IMR-90 (cell line): ENCODE results near the gene KCNK7. TPM values are rescaled to one million over a fixed set of nuclear protein-coding genes. Genes with fewer than 3 reads are reported as not detected.

Experiments
- ATAC-seq: fragments of 200-7000 bp; cut with Tn5 transposase; 2 replicates; pipeline ENCODE4 v1.9.1; 2020; ENCODE audit warnings: low read depth, mild to moderate bottlenecking, moderate library complexity
- BruUV-seq: library from RNA; stranded (reverse); fragments of 400-500 nt; replicated peaks from 2 replicates; lab custom pipeline; 2021; lab: Mats Ljungman, UMichigan
- CTCF ChIA-PET: fragments of 300-600 bp; formaldehyde crosslinking; extraction: SDS; loops from one replicate; lab custom pipeline; 2021; ENCODE audit warnings: antibody characterized with exemption; lab: Yijun Ruan, JAX
- POLR2A ChIA-PET: fragments of 300-600 bp; sonication (Branson Sonifier 250); formaldehyde crosslinking; loops from one replicate; lab custom pipeline; 2022; ENCODE audit warnings: antibody characterized with exemption; ENCODE audit not compliant: unreplicated experiment; lab: Charles Lee
- DNase-seq: peaks from one replicate; pipeline ENCODE4 v3.0.0; 2013
- H2AFZ ChIP-seq: replicated peaks from 2 replicates; pipeline ENCODE3; 2013; ENCODE audit warnings: low read length, mild to moderate bottlenecking; ENCODE audit not compliant: poor library complexity
- H2AK5ac ChIP-seq: 2 replicates; pipeline ENCODE4 v1.6.1; 2013; ENCODE audit warnings: low read depth, low read length, inconsistent platforms
- H2AK9ac ChIP-seq: replicated peaks from 2 replicates; pipeline ENCODE3; 2013; ENCODE audit warnings: mild to moderate bottlenecking, low read depth, low read length, moderate library complexity; ENCODE audit not compliant: poor library complexity
- H2BK120ac ChIP-seq: 2 replicates; pipeline ENCODE4 v1.6.1; 2013; ENCODE audit warnings: low read depth, low read length, inconsistent platforms
- H2BK15ac ChIP-seq: 3 replicates; pipeline ENCODE4 v1.6.1; 2013; ENCODE audit warnings: low read depth, low read length, inconsistent platforms
- H2BK20ac ChIP-seq: 2 replicates; pipeline ENCODE4 v1.6.1; 2013; ENCODE audit warnings: low read depth, mild to moderate bottlenecking, inconsistent platforms, low read length, moderate library complexity
- H2BK5ac ChIP-seq: 2 replicates; pipeline ENCODE4 v1.6.1; 2013; ENCODE audit warnings: mild to moderate bottlenecking, low read depth, low read length, inconsistent platforms; ENCODE audit not compliant: poor library complexity, severe bottlenecking
- H3K14ac ChIP-seq: replicated peaks from 2 replicates; pipeline ENCODE4 v1.6.1; 2013; ENCODE audit warnings: low read depth, low read length, inconsistent platforms
- H3K18ac ChIP-seq: 2 replicates; pipeline ENCODE4 v1.6.1; 2013; ENCODE audit warnings: low read depth, low read length, control low read depth
- H3K23ac ChIP-seq: 2 replicates; pipeline ENCODE4 v1.6.1; 2013; ENCODE audit warnings: low read depth, low read length, inconsistent platforms
- H3K27ac ChIP-seq: 2 replicates; pipeline ENCODE4 v1.5.1; 2013; ENCODE audit warnings: mild to moderate bottlenecking, control low read depth, low read length; ENCODE audit not compliant: insufficient read depth
- H3K27me3 ChIP-seq: 2 replicates; pipeline ENCODE4 v1.6.1; 2013; ENCODE audit warnings: low read length; ENCODE audit not compliant: control insufficient read depth, insufficient read depth
- H3K36me3 ChIP-seq: 2 replicates; pipeline ENCODE4 v1.6.1; 2013; ENCODE audit warnings: low read length, mixed read lengths; ENCODE audit not compliant: control insufficient read depth, insufficient read depth
- H3K4ac ChIP-seq: 2 replicates; pipeline ENCODE4 v1.6.1; 2013; ENCODE audit warnings: low read depth, low read length, inconsistent platforms
- H3K4me1 ChIP-seq: 2 replicates; pipeline ENCODE4 v1.6.1; 2013; ENCODE audit warnings: low read length, mixed read lengths; ENCODE audit not compliant: control insufficient read depth, insufficient read depth
- H3K4me2 ChIP-seq: 2 replicates; pipeline ENCODE4 v1.6.1; 2013; ENCODE audit warnings: low read depth, mild to moderate bottlenecking, control low read depth, low read length, moderate library complexity
- H3K4me3 ChIP-seq: 2 replicates; pipeline ENCODE4 v1.5.1; 2013; ENCODE audit warnings: low read depth, mild to moderate bottlenecking, control low read depth, low read length, moderate library complexity; ENCODE audit not compliant: insufficient read depth
- H3K56ac ChIP-seq: 2 replicates; pipeline ENCODE4 v1.6.1; 2013; ENCODE audit warnings: low read length, inconsistent platforms; ENCODE audit not compliant: insufficient read depth; ENCODE audit errors: extremely low read depth
- H3K79me1 ChIP-seq, 2 experiments: 2 replicates each; pipeline ENCODE4 v1.6.1; 2013; ENCODE audit warnings: low read length in 2 of 2, inconsistent platforms in 1 of 2, low read depth in 1 of 2
- H3K9ac ChIP-seq: 2 replicates; pipeline ENCODE4 v1.6.1; 2013; ENCODE audit warnings: low read depth, low read length, control low read depth
- H3K9me1 ChIP-seq: 2 replicates; pipeline ENCODE4 v1.6.1; 2013; ENCODE audit warnings: low read length, inconsistent platforms; ENCODE audit not compliant: insufficient read depth
- H3K9me3 ChIP-seq: 2 replicates; pipeline ENCODE4 v1.6.1; 2013; ENCODE audit warnings: low read length; ENCODE audit not compliant: control insufficient read depth, insufficient read depth
- H4K20me1 ChIP-seq: 2 replicates; pipeline ENCODE4 v1.6.1; 2013; ENCODE audit warnings: low read length, inconsistent platforms; ENCODE audit not compliant: insufficient read depth
- H4K5ac ChIP-seq: 2 replicates; pipeline ENCODE4 v1.6.1; 2013; ENCODE audit warnings: mild to moderate bottlenecking, low read depth, low read length, control low read depth
- H4K8ac ChIP-seq, 2 experiments: 2 replicates each; pipeline ENCODE4 v1.6.1; 2013; ENCODE audit warnings: low read depth in 2 of 2, low read length in 2 of 2, control low read depth in 1 of 2, inconsistent platforms in 1 of 2
- H4K91ac ChIP-seq: 2 replicates; pipeline ENCODE4 v1.6.1; 2013; ENCODE audit warnings: low read depth, low read length, inconsistent platforms; ENCODE audit not compliant: insufficient read depth
- CTCF ChIP-seq: conservative IDR thresholded peaks from 2 replicates; pipeline ENCODE4 v1.5.1; 2012; ENCODE audit warnings: mild to moderate bottlenecking, low read depth, low read length, improper control_type of control experiment
- RAD21 ChIP-seq: IDR thresholded peaks from 2 replicates; pipeline ENCODE4 v1.6.1; 2012; ENCODE audit warnings: low read length, improper control_type of control experiment
- SMC3 ChIP-seq: fragments of 150-350 bp; IDR thresholded peaks from 2 replicates; pipeline ENCODE4 v1.6.1; 2016; ENCODE audit warnings: low read depth, mild to moderate bottlenecking, antibody characterized with exemption, low read length, moderate library complexity
- WGBS, 2 experiments: methylation state at CpG; one replicate each; pipeline versions ENCODE4 v1.1.5 to v1.1.7; 2013; ENCODE audit warnings: missing lambda C conversion rate in 2 of 2; ENCODE audit not compliant: insufficient read length in 1 of 2; ENCODE audit errors: extremely low coverage in 2 of 2; 5-methylcytosine and 5-hydroxymethylcytosine counted together
- dilution Hi-C: fragments of 300-500 bp; cut with HindIII; formaldehyde crosslinking; loops from one replicate; pipeline ENCODE4 v1.14.3; 2018; ENCODE audit warnings: low sequenced_read_pairs; ENCODE audit not compliant: unreplicated experiment
- in situ Hi-C: fragments of 300-500 bp; cut with MboI; formaldehyde crosslinking; loops from 3 replicates; pipeline ENCODE4 v1.14.3; 2019; ENCODE audit warnings: low sequenced_read_pairs, inconsistent platforms, mixed read lengths
- intact Hi-C: fragments of 100-400 bp; cut with micrococcal nuclease; formaldehyde crosslinking; loops from 2 replicates; pipeline ENCODE4 v1.10.0; 2022
- polyA plus RNA-seq, 3 experiments: library from polyadenylated mRNA; depleted of rRNA; stranded (reverse); fragments of >200 nt; gene quantifications; 2 replicates each; pipeline ENCODE4 v1.2.3, GENCODE V29; 2012; ENCODE audit warnings: low replicate concordance in 1 of 3
- total RNA-seq: library from RNA; depleted of rRNA; stranded (reverse); fragments of >200 nt; gene quantifications from 2 replicates; pipeline ENCODE4 v1.2.3, GENCODE V29; 2012
- TF ChIP-seq, protein P1 (sequence below): fragments of 150-350 bp; IDR thresholded peaks from 2 replicates; pipeline ENCODE4 v1.6.1; 2017; ENCODE audit warnings: mild to moderate bottlenecking, antibody characterized with exemption, low read length, low read depth

Gene KCNK7
- total and polyA plus RNA-seq, 2 of the 4 experiments (the other 2 are of a cell fraction), result 0.09 TPM; not detected in 1

GRCh38 chr11:65593518-65594414 lies 1.8 kb downstream of the KCNK7 start:
- Histone ChIP-seq H3K56ac (no peak overlapping the region), H3K4me2 (no peak overlapping the region), H3K27me3 (no peaks in the 10 kb centered on the region), H3K9ac (no peak overlapping the region), H2AK9ac (peak overlapping the region; percentile 70), H2BK15ac (no peak overlapping the region), H2BK120ac (no peak overlapping the region), H3K79me1 (peaks cover 0 to 5% of the 10 kb centered on the region in 2 experiments; a peak in 1 of 4 replicates), H4K91ac (no peak overlapping the region), H3K9me3 (no peaks in the 10 kb centered on the region), H3K14ac (no peak overlapping the region), H2BK20ac (no peak overlapping the region), H4K5ac (no peak overlapping the region), H3K9me1 (no peaks in the 10 kb centered on the region), H3K27ac (no peak overlapping the region), H2AFZ (peak overlapping the region; percentile 21), H2AK5ac (no peak overlapping the region), H3K4me3 (no peak overlapping the region), H3K4ac (no peak overlapping the region), H3K18ac (no peak overlapping the region), H3K4me1 (no peaks in the 10 kb centered on the region), H3K23ac (no peak overlapping the region), H3K36me3 (peaks cover 28% of the 10 kb centered on the region), H2BK5ac (no peak overlapping the region), H4K20me1 (peaks cover 5% of the 10 kb centered on the region), H4K8ac (no peak overlapping the region)
- in situ Hi-C loops, result no loop called here
- WGBS, 2 experiments, result 93% methylated on average over 18 of the region's 26 CpGs; no CpG with 5 or more reads in 1 of the 2 experiments
- intact Hi-C loops, result no loop called here
- dilution Hi-C loops, result no loop called here
- POLR2A ChIA-PET, result interaction anchor here (0.6 kb wide), 1 partner anchor 91 kb away, joined by 4 read pairs; no protein-coding TSS in a partner anchor
- DNase-seq (no peak), ATAC-seq (peak; percentile 60)
- no TSS peak for BruUV-seq
- CTCF ChIA-PET, result interaction anchor here (0.7 to 1.7 kb wide), 4 partner anchors 10 to 53 kb away, joined by 3 to 9 read pairs (median 4); no protein-coding TSS in a partner anchor
- TF ChIP-seq RAD21 (peak; percentile 58), SMC3 (peak; percentile 58), CTCF (peak; percentile 57)
- TF ChIP-seq, protein P1, sequence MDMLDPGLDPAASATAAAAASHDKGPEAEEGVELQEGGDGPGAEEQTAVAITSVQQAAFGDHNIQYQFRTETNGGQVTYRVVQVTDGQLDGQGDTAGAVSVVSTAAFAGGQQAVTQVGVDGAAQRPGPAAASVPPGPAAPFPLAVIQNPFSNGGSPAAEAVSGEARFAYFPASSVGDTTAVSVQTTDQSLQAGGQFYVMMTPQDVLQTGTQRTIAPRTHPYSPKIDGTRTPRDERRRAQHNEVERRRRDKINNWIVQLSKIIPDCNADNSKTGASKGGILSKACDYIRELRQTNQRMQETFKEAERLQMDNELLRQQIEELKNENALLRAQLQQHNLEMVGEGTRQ, result no peak
